HG02840 (cell line): ENCODE results near the gene AGAP1.
"Not testable (repeated sequence)": the region's sequence is repeated elsewhere in the genome, so short reads cannot be mapped to it uniquely, and the experiment has no call there.

Experiments used
- ATAC-seq: cut with Tn5 transposase; IDR thresholded peaks from one replicate; pipeline ENCODE4 v1.9.1; 2021; ENCODE audit warnings: mild to moderate bottlenecking, moderate library complexity, moderate number of reproducible peaks; ENCODE audit not compliant: unreplicated experiment, low FRiP score

AGAP1 gene

DNA sequence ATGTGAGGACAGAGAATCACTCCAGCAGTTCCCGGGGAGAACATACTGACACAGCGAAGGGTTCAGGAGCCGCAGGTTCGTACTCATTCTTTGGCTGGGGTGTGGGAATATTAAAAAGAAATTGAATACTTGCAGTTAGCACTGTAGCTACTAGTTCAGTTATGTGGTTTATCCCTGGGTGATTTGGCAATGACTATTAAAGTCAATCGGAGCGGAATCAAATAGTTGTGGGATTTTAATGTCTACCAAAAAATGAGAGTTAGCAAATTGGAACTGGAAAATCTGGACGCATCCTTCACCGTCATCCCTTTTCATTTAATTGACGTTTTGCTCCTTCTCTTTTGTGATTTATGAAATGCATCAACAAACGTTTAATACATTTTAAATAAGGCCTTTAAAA lies 623.6 kb downstream of the AGAP1 start:
- ATAC-seq: no peak

DNA sequence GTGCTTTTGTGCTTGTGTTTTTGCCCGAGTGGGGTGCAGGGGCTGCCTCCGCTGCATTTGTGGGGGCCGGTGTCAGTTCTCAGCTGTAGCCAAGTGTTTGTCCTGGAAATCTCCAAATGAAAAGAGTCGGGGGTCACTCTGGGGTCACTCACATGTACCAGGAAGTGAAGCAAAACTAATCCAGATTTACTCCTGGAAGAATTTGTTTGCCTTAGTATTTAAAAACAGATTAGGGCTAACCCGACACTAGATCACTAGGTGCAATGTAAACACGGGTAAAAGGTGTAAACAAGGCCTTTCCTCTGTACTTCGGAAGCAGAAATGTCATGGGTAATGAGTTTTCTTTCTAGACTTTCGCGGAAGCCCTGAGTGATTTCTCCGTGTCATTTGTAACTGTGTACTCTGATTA lies 624.0 kb downstream of the AGAP1 start:
- no peak for ATAC-seq

DNA sequence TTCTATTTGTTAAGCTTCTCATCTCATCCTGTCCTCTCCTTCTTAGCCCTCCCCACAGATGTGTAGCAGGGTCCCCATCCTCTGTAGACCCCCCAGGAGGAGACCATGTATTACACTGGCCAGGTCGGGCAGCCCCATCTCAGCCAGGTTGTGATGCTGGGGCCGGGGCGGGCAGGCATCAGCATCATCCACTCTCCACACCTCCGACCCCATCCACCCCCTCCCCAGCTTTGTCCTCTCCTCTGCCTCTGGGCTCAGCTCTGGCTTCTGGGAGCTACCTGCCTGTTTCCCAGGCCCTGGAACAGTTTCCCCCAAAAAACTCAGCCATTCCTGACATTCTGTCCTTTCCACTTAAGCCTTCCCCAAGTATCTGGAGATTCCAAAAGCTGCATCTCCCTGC lies 625.2 kb downstream of the AGAP1 start:
- no peak for ATAC-seq

DNA sequence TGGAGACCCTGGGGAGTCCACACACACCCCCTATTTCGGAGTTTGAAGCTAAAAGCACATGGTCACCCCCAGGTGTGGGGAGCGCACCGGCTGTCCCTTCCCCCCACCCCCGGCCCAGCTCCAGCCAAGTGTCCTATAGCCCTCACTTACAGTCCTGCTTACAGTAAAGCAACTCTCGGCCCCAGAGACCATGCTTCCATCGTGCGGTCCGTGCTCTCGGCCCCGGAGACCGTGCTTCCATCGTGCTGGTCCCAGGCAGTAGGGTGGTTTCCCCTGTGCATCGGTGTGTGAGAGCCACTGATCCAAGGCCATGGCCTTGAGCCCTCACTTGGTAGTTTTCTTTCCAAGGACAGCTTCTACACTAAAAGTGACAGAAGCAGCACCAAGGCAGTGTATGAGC lies 625.6 kb downstream of the AGAP1 start:
- ATAC-seq: no peak

DNA sequence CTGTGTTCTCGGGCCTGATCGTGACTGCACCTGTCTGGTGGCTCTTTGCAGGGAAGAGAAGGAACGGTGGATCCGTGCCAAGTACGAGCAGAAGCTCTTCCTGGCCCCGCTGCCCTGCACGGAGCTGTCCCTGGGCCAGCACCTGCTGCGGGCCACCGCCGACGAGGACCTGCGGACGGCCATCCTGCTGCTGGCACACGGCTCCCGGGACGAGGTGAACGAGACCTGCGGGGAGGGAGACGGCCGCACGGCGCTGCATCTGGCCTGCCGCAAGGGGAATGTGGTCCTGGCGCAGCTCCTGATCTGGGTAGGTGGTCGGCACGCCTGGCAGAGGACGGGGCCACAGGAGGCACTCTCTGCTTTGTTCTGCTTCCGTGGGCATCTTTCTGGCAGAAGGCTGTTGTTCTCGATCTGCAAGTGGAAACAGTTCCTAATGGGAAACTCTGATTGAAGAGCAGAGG lies 626.3 kb downstream of the AGAP1 start:
- no peak for ATAC-seq

DNA sequence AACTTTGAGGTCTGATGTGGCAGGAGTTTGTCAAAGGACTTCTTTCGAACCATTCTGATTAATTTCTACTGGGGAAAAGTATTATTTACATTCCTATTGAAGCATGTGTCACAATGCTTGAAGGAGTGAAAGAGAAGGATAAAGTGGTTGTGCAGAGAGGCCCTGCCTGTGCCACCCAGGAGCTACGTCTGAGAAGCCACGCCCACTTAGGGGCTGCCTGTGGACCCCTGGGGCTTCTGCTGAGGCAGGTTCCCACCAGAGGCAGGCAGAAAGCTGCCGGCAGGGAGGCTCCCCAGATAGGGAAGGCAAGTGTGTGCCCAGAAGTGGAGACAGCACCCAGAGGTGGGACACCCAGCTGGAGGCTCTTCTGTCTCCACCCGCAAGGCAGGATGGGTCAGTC lies 627.0 kb downstream of the AGAP1 start:
- no peak for ATAC-seq

DNA sequence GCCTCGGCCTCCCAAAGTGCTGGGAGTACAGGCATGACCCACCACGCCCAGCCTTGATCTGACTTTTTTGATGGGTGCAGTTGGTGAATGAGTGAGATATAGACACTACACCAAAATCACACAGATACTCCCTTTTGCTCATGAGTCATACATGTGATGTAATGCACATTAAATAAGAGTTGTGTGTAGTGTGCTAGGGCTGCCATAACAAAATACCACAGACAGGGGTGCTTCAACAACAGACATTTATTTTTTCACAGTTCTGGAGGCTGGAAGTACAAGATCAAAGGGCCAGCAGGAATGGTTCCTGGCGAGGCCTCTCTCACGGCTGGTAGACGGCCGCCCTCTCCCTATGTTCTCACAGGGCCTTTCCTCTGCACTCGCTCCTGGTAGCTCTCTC lies 627.7 kb downstream of the AGAP1 start:
- ATAC-seq: no peak

DNA sequence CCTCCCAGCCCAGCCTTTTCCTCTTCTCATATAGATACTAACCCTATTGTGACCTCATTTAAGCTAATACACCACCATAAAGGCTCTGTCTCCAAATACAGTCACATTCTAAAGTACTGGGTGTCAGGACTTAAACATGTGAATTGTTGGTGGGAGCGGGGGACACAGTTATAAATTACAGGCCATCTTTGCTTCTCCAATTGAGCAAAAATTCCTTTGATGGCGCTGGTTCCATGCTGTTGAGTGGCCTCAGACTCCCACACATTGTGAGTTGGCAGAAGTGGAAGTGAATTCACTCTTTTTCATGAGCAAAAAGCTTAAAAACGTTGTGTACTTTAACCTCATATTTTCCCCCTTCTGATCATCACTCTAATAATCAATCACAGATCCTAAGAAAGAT lies 628.4 kb downstream of the AGAP1 start:
- no peak for ATAC-seq

DNA sequence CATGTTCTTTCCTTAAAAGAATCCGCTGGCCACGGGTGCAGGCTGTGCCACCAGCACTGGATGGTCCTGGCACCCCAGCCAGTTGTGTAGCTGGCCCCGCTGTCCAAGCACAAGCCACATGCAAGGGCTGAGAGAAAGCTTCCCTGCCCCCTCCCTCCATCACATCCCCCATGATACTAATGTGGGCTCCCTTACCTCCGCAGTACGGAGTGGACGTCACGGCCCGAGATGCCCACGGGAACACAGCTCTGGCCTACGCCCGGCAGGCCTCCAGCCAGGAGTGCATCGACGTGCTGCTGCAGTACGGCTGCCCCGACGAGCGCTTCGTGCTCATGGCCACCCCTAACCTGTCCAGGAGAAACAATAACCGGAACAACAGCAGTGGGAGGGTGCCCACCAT lies 629.9 kb downstream of the AGAP1 start:
- ATAC-seq: no peak

DNA sequence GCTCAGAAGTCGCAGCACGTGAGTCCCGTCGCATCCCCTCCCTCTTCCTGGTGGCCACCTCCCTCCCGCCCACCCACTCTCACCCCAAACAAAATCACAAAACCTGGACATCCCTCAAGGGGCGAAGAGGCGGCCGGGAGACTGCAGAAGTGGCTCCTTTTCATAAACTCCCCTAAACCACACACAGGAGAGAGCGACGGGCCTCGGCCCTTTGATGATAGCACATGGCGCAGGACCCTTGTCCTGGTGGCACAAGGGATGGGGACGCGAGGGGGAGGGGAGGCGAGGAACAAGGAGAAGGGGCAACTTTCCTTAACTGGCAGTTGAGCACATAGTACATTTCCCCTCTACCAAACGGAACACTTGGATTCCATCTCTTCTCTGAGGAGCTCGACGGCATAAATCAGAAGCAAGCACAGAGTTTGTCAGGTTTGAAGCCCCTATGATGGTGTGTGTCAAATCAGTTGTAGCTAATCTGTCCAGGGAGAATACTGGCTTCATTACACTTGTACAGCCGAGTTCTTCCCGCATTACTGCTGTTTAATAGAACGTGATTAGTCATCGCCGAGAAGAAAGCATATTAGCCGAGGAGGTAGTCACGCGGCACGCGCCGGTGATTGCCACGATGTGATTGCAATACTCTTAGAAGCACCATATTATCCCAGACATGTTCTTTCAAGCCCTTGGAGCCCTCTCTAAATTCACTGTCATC lies 630.5 kb downstream of the AGAP1 start:
- ATAC-seq: no peak

DNA sequence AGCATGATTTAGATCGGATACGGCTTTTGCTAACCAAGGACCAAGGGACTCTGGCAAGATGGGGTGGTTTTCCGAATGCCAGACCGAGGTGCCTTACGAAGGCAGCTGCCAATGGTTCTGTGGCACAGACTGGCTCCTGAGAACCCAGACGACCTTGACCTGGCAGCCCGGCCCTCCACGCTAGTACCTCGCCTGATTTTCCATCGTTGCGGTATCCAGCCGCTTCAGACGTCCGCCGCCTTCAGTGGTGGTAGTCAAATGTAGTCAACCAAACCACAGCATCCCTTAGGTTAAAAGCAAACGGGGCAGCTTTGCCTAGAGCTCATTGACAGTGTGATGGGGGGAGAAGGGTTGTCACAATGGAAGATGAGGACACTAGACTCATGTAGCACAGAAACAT lies 631.7 kb downstream of the AGAP1 start:
- ATAC-seq: no peak

DNA sequence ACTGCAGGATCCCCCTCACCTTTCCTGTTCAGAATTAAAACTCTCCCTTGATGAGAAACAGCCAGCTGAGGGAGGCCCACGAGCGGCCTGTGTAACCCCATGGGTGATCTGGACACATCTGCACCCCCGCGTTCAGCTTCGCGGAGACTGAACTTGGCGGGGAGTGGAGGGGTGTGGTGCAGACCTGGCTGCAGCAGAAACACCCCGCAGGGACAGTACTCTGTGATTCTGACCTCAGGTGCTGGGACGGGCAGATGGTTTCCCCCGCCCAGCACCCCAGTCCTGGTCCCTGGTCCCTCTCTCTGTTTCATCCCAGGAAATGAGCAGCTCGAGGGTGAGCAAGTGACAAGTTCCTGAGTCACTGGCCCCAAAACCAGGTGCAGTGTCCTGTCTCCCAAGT lies 633.2 kb downstream of the AGAP1 start:
- no peak for ATAC-seq

DNA sequence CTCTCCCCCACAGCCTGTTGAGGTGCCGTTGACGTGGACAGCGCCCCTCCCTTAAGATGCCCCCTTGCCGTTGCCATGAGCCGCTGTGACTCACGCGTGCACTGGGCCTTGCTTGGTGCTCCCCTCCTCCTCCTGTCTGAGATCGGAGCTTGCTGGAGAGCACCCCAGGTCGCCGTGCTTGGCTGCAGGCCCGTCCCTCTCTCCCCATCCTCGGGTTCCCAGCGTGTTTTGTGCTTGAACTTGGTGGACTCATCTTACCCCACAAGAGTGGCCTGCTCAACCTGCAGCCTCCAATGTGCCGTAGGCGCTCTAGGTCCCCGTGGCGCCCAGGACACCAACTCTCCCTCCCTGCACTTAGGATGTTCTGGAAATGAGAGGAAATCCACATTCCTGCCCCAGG lies 634.5 kb downstream of the AGAP1 start:
- no peak for ATAC-seq

DNA sequence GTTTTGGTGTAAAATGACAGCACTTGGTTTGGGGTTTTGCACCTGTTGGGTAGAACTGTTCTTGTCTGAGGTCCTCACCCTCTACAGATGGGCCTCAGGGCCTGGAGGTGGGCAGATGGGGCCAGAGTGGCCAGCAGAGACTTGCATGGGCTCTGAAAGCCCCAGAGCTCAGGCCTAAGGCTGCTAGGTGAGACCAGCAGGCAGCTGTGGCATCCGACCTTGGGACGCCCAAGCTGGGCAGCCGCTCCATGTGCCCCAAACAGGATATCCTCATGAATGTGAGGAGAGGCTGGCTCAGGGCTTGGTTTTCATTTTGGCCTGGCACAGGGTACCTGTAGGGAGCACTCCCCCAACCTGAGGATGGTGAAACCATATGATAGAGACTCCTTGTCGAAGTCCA lies 636.1 kb downstream of the AGAP1 start:
- ATAC-seq: no peak

DNA sequence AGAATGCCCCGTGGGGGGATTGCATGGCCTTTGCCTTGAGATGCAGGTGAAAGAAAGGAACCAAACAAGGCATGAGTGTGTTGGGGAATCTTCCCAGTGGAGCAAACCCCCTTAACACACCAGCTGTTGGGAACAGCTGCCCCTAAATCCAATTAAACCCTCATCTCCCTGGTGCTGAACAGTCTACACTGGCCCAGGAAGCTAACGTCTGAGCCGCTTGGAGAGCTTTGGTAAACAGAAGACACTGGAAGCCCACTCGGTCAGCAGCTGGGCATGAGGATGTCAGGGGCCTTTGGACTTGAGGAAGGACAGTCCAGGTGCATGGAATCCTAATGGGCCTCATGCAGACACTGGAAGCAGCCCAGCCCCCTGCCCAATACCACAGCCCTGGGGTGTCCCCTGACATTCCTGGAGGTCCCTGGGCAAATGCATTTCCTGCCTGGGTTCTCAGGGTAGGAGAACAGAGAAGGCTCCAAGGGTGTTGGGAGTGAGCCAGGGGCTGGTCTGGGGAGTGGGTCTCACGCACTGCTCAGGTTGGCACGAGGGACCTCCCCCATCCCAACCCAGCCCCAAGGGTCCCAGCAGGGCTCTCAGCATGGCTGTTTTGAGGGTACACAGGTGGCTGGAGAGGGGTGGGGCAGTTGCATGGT lies 636.6 kb downstream of the AGAP1 start:
- ATAC-seq: no peak

DNA sequence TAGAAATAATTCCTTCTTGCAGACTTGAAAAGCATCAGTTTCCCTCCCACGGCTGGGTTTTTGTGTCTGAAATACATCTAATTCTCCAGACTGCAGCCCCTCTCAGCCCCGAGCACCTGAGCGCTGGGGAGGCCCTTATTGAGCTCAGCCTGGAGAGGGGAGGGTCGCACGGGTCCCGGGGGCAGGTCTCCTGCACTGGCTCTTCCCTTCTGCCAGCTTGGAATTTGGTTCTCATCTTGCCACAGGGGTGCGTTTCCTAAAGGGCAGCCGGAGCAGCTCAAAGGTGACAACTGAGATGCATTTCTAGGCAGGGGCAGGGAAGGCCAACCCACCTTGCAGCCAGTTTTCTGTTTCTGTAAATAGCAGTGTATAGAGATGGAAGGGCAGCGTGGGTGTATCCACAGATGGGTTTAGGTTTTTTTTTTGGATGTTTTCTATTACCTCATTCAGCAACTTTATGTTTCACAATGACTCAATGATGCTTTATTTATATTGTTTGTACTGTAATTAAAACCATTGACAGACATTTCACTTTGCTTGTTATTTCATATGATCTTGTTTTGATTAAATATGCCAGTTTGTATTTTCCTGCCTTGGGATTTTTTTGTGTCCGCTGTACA lies 637.3 kb downstream of the AGAP1 start:
- no peak for ATAC-seq

DNA sequence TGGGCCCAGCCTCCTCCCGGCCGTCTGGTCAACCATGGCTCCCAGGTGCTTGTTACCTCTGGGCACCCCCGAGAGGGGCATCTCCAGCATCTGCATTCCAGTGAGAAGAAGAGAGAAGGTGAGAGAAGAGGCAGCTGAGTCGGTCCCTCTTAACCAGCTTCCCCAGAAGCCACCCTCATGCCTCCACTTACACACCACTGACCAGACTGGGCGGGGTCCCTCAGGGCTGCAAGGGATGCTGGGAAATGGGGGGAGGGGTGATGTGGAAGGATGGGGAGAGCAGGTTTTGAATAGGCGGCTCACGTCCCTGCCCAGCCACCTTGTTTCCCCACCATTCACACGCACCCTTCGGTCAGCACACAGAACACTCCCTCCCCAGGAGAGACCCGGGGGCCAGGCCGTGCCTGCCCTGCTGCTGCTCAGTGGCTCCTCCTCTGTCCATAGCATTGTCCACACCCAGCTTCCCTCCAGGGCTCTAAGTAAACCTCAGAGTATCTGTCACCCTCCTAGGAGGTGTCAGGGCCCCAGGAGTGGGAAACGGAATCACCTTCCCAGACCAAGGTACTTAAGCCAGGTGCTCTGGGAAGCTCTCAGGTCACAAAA lies 639.7 kb downstream of the AGAP1 start:
- no peak for ATAC-seq

DNA sequence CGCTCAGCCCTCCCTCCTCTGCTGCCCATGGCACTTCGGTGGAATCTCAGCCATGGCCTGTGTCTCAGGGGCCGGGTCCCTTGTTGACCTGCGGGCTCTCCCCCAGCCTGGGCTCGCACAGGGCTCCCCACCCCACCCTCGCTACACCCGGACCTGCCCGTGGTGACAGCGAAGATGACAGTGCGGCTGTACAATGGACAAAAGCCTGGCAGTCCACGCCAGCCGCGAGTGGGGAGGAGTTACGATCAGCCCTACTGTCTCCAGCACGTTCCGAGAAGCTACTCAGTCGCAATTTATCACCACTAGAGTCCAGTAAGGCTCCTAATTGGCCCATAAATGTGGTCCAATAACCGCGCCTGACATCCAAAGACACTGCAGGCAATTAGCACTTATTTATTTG lies 642.7 kb downstream of the AGAP1 start:
- ATAC-seq: no peak

DNA sequence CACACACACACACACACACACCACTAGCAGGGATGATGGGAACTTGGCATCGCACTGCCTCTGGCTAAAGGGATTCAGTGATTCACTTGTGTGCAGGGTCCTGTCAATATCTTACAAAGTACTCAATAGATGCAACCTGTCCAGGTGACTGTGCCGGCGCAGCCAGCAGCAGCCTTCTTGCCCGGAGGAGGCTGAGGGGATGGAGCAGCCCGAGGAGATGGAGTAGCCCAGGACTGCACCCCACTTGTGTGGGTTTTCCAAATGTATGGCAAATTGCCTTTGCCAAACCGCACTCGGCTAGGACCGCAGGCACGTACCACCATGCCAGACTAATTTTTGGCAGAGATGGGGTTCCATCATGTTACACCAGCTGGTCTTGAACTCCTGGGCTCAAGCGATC lies 643.2 kb downstream of the AGAP1 start:
- ATAC-seq: no peak

DNA sequence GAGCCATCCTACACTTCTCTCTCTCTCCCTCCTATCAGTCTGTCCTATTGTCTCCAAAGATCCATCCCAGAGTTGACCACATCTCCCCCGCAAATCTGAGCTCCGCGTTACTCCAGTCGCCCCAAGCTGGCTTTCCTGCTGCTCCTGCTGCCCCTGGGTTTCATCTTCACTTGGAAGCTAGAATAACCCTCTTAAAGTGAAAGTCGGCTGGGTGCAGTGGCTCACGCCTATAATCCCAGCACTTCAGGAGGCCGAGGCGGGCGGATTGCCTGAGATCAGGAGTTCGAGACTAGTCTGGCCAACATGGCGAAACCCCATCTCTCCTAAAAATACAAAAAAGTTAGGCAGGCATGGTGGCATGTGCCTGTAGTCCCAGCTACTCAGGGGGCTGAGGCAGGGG lies 647.8 kb downstream of the AGAP1 start:
- not testable (repeated sequence) for ATAC-seq

DNA sequence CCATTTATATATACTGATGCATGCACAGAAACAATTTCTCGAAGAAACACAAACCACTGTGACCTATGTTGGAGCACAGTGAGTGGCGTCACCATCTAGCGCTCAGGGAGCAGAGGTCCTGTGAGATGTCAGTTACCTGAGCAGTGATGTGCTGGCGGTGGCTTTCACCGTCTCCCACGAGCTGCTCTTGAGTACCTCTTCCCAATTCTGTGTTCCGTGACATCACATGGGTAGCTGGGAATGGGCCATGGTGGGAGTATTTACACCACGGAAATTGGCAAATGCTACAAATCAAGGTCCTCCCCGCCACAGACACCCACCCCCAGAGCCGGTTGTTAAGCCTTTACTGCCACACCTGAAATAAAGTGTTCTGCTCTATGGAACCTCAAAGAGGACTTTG lies 650.0 kb downstream of the AGAP1 start:
- ATAC-seq: no peak

DNA sequence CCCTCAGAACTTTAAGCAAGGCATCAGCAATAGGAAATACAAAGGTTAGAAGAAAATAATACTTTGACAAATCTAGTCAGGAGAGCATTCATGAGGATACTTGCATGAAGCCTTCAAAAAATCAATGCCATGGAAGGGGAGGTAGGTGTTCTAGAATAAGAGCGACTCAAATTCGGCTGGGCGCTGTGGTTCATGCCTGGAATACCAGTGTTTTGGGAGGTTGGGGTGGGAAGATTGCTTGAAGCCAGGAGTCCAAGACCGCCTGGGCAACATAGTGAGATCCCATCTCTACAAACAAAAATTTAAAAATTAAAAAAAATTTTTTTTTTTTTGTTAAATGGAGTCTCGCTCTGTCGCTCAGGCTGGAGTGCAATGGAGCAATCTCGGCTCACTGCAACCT lies 652.6 kb downstream of the AGAP1 start:
- ATAC-seq: no peak
